Endothelial cell of umbilical vein (primary cell): ENCODE data around the gene KCNMA1. TPM values are rescaled to one million over a fixed set of nuclear protein-coding genes. Genes with fewer than 3 reads are reported as not detected.

ENCODE experiments used
- BruUV-seq: library from RNA; stranded (reverse); fragments of 400-500 nt; replicated peaks from 2 replicates; lab custom pipeline; 2021; lab: Mats Ljungman, UMichigan
- CTCF ChIA-PET: fragments of 300-600, 350-600 bp; sonication (Branson Sonifier 250); formaldehyde crosslinking; loops from one replicate; lab custom pipeline; 2021; ENCODE audit warnings: antibody characterized with exemption, inconsistent platforms; lab: Charles Lee
- POLR2A ChIA-PET: fragments of 300-600, 350-600 bp; sonication (Branson Sonifier 250); formaldehyde crosslinking; loops from one replicate; lab custom pipeline; 2021; ENCODE audit warnings: antibody characterized with exemption, inconsistent platforms; lab: Charles Lee
- DNase-seq: peaks from one replicate; pipeline ENCODE4 v3.0.0-alpha.2; 2011; ENCODE audit warnings: low read depth, low spot score
- FAIRE-seq: peaks from 2 replicates; lab custom pipeline; 2011; peaks lifted over from hg19 to GRCh38; lab: Jason Lieb, UNC
- H2AFZ ChIP-seq: 2 replicates; pipeline ENCODE4 v1.6.0; 2012; ENCODE audit warnings: low read depth, low read length, control low read depth, inconsistent platforms
- H3K27ac ChIP-seq: 2 replicates; pipeline ENCODE4 v1.5.1; 2011; ENCODE audit warnings: low read depth, mild to moderate bottlenecking, control low read depth, low read length, moderate library complexity; ENCODE audit not compliant: insufficient read depth
- H3K27me3 ChIP-seq, 2 experiments: 2 replicates each; pipeline versions ENCODE4 v1.6.0 to v1.6.1; 2011; ENCODE audit warnings: low read length in 2 of 2, mixed read lengths in 1 of 2; ENCODE audit not compliant: control insufficient read depth in 2 of 2, insufficient read depth in 2 of 2
- H3K36me3 ChIP-seq, 2 experiments: 2 replicates in 1 of 2; 3 replicates in 1 of 2; pipeline ENCODE4 v1.5.1; 2011; ENCODE audit warnings: low read length in 2 of 2, mild to moderate bottlenecking in 1 of 2, moderate library complexity in 1 of 2; ENCODE audit not compliant: control insufficient read depth in 2 of 2, insufficient read depth in 2 of 2; ENCODE audit errors: extremely low read depth in 1 of 2
- H3K4me1 ChIP-seq: 3 replicates; pipeline ENCODE4 v1.5.1; 2011; ENCODE audit warnings: mild to moderate bottlenecking, low read length; ENCODE audit not compliant: control insufficient read depth, insufficient read depth; ENCODE audit errors: extremely low read depth
- H3K4me2 ChIP-seq: 2 replicates; pipeline ENCODE4 v1.6.1; 2011; ENCODE audit warnings: low read length, control low read depth, mixed read lengths; ENCODE audit not compliant: insufficient read depth
- H3K4me3 ChIP-seq, 3 experiments: fragments of 200-600 bp in 1 of 3; sonication (generic), shearing (Covaris generic) in 1 of 3; replicated peaks in 1 of 3; 2 replicates each; pipeline ENCODE4 v1.5.1; 2011 to 2016; ENCODE audit warnings: control low read depth in 3 of 3, low read length in 3 of 3, mild to moderate bottlenecking in 2 of 3, inconsistent platforms in 1 of 3, low read depth in 1 of 3, moderate library complexity in 1 of 3; ENCODE audit not compliant: insufficient read depth in 1 of 3
- H3K79me2 ChIP-seq: 2 replicates; pipeline ENCODE4 v1.6.0; 2012; ENCODE audit warnings: low read length, inconsistent platforms; ENCODE audit not compliant: control insufficient read depth, insufficient read depth
- H3K9ac ChIP-seq: replicated peaks from 2 replicates; pipeline ENCODE3; 2011; ENCODE audit warnings: low read length, control low read depth; ENCODE audit not compliant: insufficient read depth; ENCODE audit errors: extremely low read depth
- H3K9me1 ChIP-seq: replicated peaks from 3 replicates; pipeline ENCODE4 v1.6.0; 2011; ENCODE audit warnings: mild to moderate bottlenecking, low read length; ENCODE audit not compliant: control insufficient read depth, insufficient read depth; ENCODE audit errors: extremely low read depth
- H3K9me3 ChIP-seq: replicated peaks from 2 replicates; pipeline ENCODE4 v1.5.1; 2012; ENCODE audit warnings: low read length, inconsistent platforms; ENCODE audit not compliant: control insufficient read depth, insufficient read depth
- H4K20me1 ChIP-seq: replicated peaks from 2 replicates; pipeline ENCODE3; 2011; ENCODE audit warnings: mild to moderate bottlenecking, low read length; ENCODE audit not compliant: control insufficient read depth, insufficient read depth; ENCODE audit errors: extremely low read depth
- CTCF ChIP-seq, 2 donors: IDR thresholded peaks; 1 replicate in 1 of 2; 2 replicates in 1 of 2; pipeline ENCODE4 v1.5.1; 2011; ENCODE audit warnings: low read length in 2 of 2, mild to moderate bottlenecking in 2 of 2, moderate library complexity in 2 of 2, control low read depth in 1 of 2, inconsistent platforms in 1 of 2, low read depth in 1 of 2; ENCODE audit not compliant: insufficient read depth in 1 of 2; ENCODE audit errors: extremely low read depth in 1 of 2
- EZH2 ChIP-seq: IDR thresholded peaks from 2 replicates; pipeline ENCODE4 v1.6.1; 2012; ENCODE audit warnings: borderline replicate concordance, low read depth, mild to moderate bottlenecking, moderate library complexity, low read length, inconsistent platforms; ENCODE audit not compliant: severe bottlenecking
- FOS ChIP-seq: IDR thresholded peaks from 2 replicates; pipeline ENCODE4 v1.6.1; 2011; ENCODE audit warnings: mild to moderate bottlenecking, low read length, moderate library complexity, borderline replicate concordance; ENCODE audit not compliant: insufficient read depth
- GATA2 ChIP-seq: IDR thresholded peaks from 2 replicates; pipeline ENCODE4 v1.7.0; 2011; ENCODE audit warnings: low read depth, mild to moderate bottlenecking, moderate library complexity, mixed read lengths, low read length; ENCODE audit not compliant: insufficient read length, insufficient read depth
- JUN ChIP-seq: IDR thresholded peaks from 2 replicates; pipeline ENCODE4 v1.6.1; 2011; ENCODE audit warnings: borderline replicate concordance, low read depth; ENCODE audit not compliant: insufficient read length, insufficient read depth
- MAX ChIP-seq: IDR thresholded peaks from 2 replicates; pipeline ENCODE4 v1.6.1; 2011; ENCODE audit not compliant: insufficient read depth, insufficient read length
- MYC ChIP-seq: IDR thresholded peaks from one replicate; pipeline ENCODE4 v1.6.1; 2011; ENCODE audit warnings: mild to moderate bottlenecking, low read depth, low read length
- POLR2A ChIP-seq: IDR thresholded peaks from 2 replicates; pipeline ENCODE4 v1.6.1; 2012; ENCODE audit warnings: low read depth, mild to moderate bottlenecking, control low read depth, low read length
- POLR2AphosphoS5 ChIP-seq: IDR thresholded peaks from 2 replicates; pipeline ENCODE4 v1.6.1; 2012; ENCODE audit warnings: low read depth, mild to moderate bottlenecking, control low read depth, low read length, moderate library complexity; ENCODE audit not compliant: insufficient read depth
- dilution Hi-C: fragments of 300-500 bp; cut with MboI; formaldehyde crosslinking; loops from one replicate; pipeline ENCODE4 v1.15.0; 2019; ENCODE audit warnings: low sequenced_read_pairs; ENCODE audit not compliant: extremely low pct_ligation_motif_present
- intact Hi-C: fragments of 100-400 bp; cut with micrococcal nuclease; formaldehyde crosslinking; loops from one replicate; pipeline ENCODE4 v1.10.0; 2022
- polyA plus RNA-seq, 4 experiments: library from polyadenylated mRNA; depleted of rRNA in 3 of 4; stranded (reverse) in 3 of 4; unstranded in 1 of 4; fragments of >200 nt; gene quantifications; 2 replicates each; pipeline versions ENCODE4 v1.2.1 to v1.2.3, GENCODE V29; 2011 to 2012; ENCODE audit warnings: missing spikeins in 1 of 4
- total RNA-seq: library from RNA; stranded (reverse); gene quantifications from 2 replicates; pipeline ENCODE4 v1.2.3, GENCODE V29; 2021

The KCNMA1 gene
- total and polyA plus RNA-seq, 2 donors (not counting 3 experiments of a cell fraction or from before 2014, with no cell fraction given): 0.10 to 0.82 TPM

- Histone ChIP-seq H3K36me3 (no peaks in the 10 kb centered on the region), H4K20me1 (no peaks in the 10 kb centered on the region), H3K4me2 (no peak overlapping the region), H3K9me1 (no peaks in the 10 kb centered on the region), H3K9me3 (no peaks in the 10 kb centered on the region), H3K79me2 (no peaks in the 10 kb centered on the region), H3K9ac (no peak overlapping the region), H3K27me3 (no peaks in the 10 kb centered on the region), H3K4me1 (peaks cover 7% of the 10 kb centered on the region), H3K27ac (no peak overlapping the region), H3K4me3 (no peak overlapping the region), H2AFZ (no peak overlapping the region)
- peak; percentile 38 for FAIRE-seq
- TF ChIP-seq GATA2 (no peak), CTCF (IDR thresholded peaks at IDR 0.05; ENCODE audit: extremely low read depth in 1 of 2, insufficient read depth in 1 of 2, low read depth in 1 of 2, low read length in 2 of 2) (no peak), EZH2 (no peak), POLR2AphosphoS5 (no peak)
- no peak for DNase-seq
- no TSS peak for BruUV-seq
- dilution Hi-C loops: no loop called here
- ChIA-PET POLR2A (no interaction called here), CTCF (interaction anchor here (0.7 to 1.3 kb wide), 2 partner anchors 13 to 448 kb away, joined by 3 read pairs; no protein-coding TSS in a partner anchor)
- intact Hi-C loops: no loop called here
Observed at GRCh38 chr10:77622889-77623291, 14.7 kb downstream of the KCNMA1 start.

- ChIA-PET POLR2A (no interaction called here), CTCF (interaction anchor here (1.2 kb wide), 1 partner anchor 455 kb away, joined by 3 read pairs; no protein-coding TSS in a partner anchor)
- H4K20me1 ChIP-seq: no peaks in the 10 kb centered on the region
- dilution Hi-C loops: no loop called here
- H3K9ac ChIP-seq: no peak overlapping the region
- intact Hi-C loops: no loop called here
- no peak overlapping the region for H3K4me3 ChIP-seq
- FAIRE-seq: peak; percentile 79
- H3K27ac ChIP-seq: no peak overlapping the region
- H3K27me3 ChIP-seq: no peaks in the 10 kb centered on the region
- H2AFZ ChIP-seq: no peak overlapping the region
- no TSS peak for BruUV-seq
- TF ChIP-seq POLR2AphosphoS5 (peak; percentile 37), JUN (no peak), FOS (peak; percentile 70), CTCF (IDR thresholded peaks at IDR 0.05; ENCODE audit: extremely low read depth in 1 of 2, insufficient read depth in 1 of 2, low read depth in 1 of 2, low read length in 2 of 2) (no peak), POLR2A (no peak), MAX (no peak), MYC (no peak), EZH2 (no peak), GATA2 (peak; percentile 33)
- peak; percentile 11 for DNase-seq
- no peaks in the 10 kb centered on the region for H3K9me1 ChIP-seq
- H3K36me3 ChIP-seq: no peaks in the 10 kb centered on the region
- H3K4me2 ChIP-seq: no peak overlapping the region
- H3K9me3 ChIP-seq: no peaks in the 10 kb centered on the region
- no peaks in the 10 kb centered on the region for H3K79me2 ChIP-seq
- H3K4me1 ChIP-seq: peaks cover 7% of the 10 kb centered on the region
Observed at GRCh38 chr10:77620731-77621130, 16.9 kb downstream of the KCNMA1 start.
